Ecto neural progenitor cell (in vitro differentiated cells): Measurements from ENCODE around the gene GRK1.

Experiments used
- DNase-seq: peaks from one replicate; pipeline ENCODE4 v3.0.0-alpha.2; 2018; ENCODE audit warnings: low spot score

Gene GRK1

GRCh38 chr13:113729187-113730019 lies 62.4 kb downstream of the GRK1 start:
- peak; percentile 46 for DNase-seq

- DNase-seq, result peak; percentile 44
Measured at GRCh38 chr13:113730258-113730691, 63.3 kb downstream of the GRK1 start.

- DNase-seq, result no peak
Measured at GRCh38 chr13:113730831-113731191, 63.8 kb downstream of the GRK1 start.

- DNase-seq, result no peak
Measured at GRCh38 chr13:113731192-113732175, 64.5 kb downstream of the GRK1 start.

- DNase-seq, result no peak
Measured at GRCh38 chr13:113732176-113732960, 65.3 kb downstream of the GRK1 start.

GRCh38 chr13:113732961-113733950 lies 66.2 kb downstream of the GRK1 start:
- DNase-seq, result no peak

- no peak for DNase-seq
Measured at GRCh38 chr13:113734099-113734825, 67.2 kb downstream of the GRK1 start.

- DNase-seq, result no peak
Measured at GRCh38 chr13:113734826-113735125, 67.8 kb downstream of the GRK1 start.

GRCh38 chr13:113735194-113735593 lies 68.2 kb downstream of the GRK1 start:
- DNase-seq, result no peak

- DNase-seq, result no peak
Measured at GRCh38 chr13:113735750-113736149, 68.7 kb downstream of the GRK1 start.

GRCh38 chr13:113736258-113736731 lies 69.3 kb downstream of the GRK1 start:
- DNase-seq, result no peak

- DNase-seq, result no peak
Measured at GRCh38 chr13:113737803-113738202, 70.8 kb downstream of the GRK1 start.

GRCh38 chr13:113739527-113740285 lies 72.7 kb downstream of the GRK1 start:
- DNase-seq, result no peak

GRCh38 chr13:113740286-113740556 lies 73.2 kb downstream of the GRK1 start:
- DNase-seq, result no peak

GRCh38 chr13:113740661-113741060 lies 73.6 kb downstream of the GRK1 start:
- no peak for DNase-seq

- DNase-seq, result no peak
Measured at GRCh38 chr13:113741191-113741668, 74.2 kb downstream of the GRK1 start.

- DNase-seq, result peak; percentile 58
Measured at GRCh38 chr13:113742000-113742441, 75.0 kb downstream of the GRK1 start.

- no peak for DNase-seq
Measured at GRCh38 chr13:113742445-113743120, 75.6 kb downstream of the GRK1 start.
